GM12891 (cell line): ENCODE data around the gene AHDC1.
A peak's percentile ranks its signal among the peaks of the same experiment; 100 is the strongest.

Experiments
- DNase-seq: peaks from one replicate; pipeline ENCODE4 v3.0.0; 2011; ENCODE audit warnings: low spot score; ENCODE audit not compliant: insufficient read length
- FAIRE-seq: peaks from 2 replicates; lab custom pipeline; 2011; peaks lifted over from hg19 to GRCh38; lab: Jason Lieb, UNC
- PAX5 ChIP-seq: IDR thresholded peaks from 2 replicates; pipeline ENCODE4 v1.6.1; 2011; ENCODE audit warnings: low read length, moderate library complexity, mild to moderate bottlenecking; ENCODE audit not compliant: insufficient read depth, severe bottlenecking
- POLR2A ChIP-seq: IDR thresholded peaks from 2 replicates; pipeline ENCODE4 v1.6.1; 2011; ENCODE audit warnings: low read depth, low read length, control low read depth
- POLR2AphosphoS5 ChIP-seq: IDR thresholded peaks from 2 replicates; pipeline ENCODE4 v1.6.1; 2011; ENCODE audit warnings: low read depth, low read length, control low read depth
- POU2F2 ChIP-seq: IDR thresholded peaks from 2 replicates; pipeline ENCODE4 v1.6.1; 2011; ENCODE audit warnings: low read depth, mild to moderate bottlenecking, control low read depth, low read length, moderate library complexity
- SPI1 ChIP-seq: IDR thresholded peaks from 2 replicates; pipeline ENCODE4 v1.6.1; 2011; ENCODE audit warnings: low read depth, low read length, control low read depth
- TAF1 ChIP-seq: IDR thresholded peaks from 2 replicates; pipeline ENCODE4 v1.6.1; 2011; ENCODE audit warnings: low read depth, low read length, control low read depth

Gene AHDC1

GRCh38 chr1:27536010-27536757 lies 67.8 kb downstream of the AHDC1 start:
- DNase-seq (no peak), FAIRE-seq (no peak)
- no peak for TF ChIP-seq POLR2AphosphoS5
- TF ChIP-seq POU2F2 = no peak
- no peak for TF ChIP-seq POLR2A
- no peak for TF ChIP-seq SPI1
- TF ChIP-seq TAF1 = no peak
- no peak for TF ChIP-seq PAX5

DNA sequence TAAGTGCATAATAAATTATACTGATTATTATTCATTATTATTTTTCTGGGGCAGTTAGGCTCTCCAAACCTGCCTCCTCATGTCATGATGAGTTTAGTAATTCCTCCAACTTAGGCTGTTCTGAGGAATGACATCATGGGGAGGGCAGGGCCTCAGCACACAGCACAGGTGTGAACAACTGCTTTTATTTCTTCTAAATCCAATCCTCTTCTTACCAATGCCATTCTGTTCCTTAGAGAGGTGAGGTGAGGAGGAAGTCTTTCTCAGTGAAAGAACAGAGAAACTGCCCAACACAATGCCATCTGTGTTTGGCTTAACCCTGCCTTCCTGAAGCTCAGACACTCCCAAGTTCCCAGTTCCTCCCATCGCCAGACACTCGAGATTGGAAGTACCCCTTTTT lies 68.6 kb downstream of the AHDC1 start:
- no peak for FAIRE-seq
- TF ChIP-seq TAF1 (no peak), SPI1 (no peak), POLR2AphosphoS5 (no peak), POU2F2 (no peak), PAX5 (no peak), POLR2A (no peak)
- no peak for DNase-seq

DNA sequence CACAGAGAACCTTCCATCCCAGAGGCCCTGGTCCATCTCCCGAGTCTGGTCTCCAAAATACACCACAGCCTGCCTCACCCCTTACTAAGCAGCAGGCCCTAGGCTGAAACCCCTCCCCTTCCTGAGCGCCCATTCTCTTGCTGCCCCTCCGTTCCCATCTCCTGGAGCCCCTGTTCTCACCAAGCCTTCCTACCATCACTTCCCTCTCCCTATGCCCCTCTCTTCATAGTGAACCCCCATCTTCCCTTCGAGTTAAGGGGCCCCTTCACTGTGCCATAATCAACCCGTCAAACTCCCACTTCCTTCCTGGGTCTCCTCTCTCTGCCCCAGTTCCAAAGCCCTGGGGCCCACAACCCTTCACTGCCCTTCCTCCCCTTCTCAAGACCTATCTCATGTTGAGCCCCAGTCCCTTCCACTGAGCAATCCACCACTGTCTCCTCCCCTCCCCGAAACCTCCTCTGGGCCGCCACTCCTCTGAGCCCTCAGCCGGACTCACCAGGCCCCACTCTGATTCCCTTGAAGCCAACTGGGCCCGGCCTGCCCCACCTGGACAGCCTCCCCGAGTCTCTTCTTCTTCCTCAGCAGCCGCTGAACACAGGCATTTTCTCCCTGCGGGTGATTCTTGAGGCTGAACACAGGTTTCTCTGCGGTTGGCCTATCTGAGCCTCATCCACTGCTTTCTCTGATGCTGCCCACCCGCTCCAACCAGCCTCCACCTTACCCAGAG lies 71.8 kb downstream of the AHDC1 start:
- TF ChIP-seq TAF1 (no peak), PAX5 (no peak), SPI1 (no peak), POU2F2 (no peak), POLR2AphosphoS5 (no peak), POLR2A (no peak)
- FAIRE-seq (no peak), DNase-seq (no peak)

GRCh38 chr1:27530192-27530591 lies 73.8 kb downstream of the AHDC1 start:
- FAIRE-seq (no peak), DNase-seq (no peak)
- TF ChIP-seq POLR2A (no peak), TAF1 (no peak), PAX5 (no peak), POLR2AphosphoS5 (no peak), SPI1 (no peak), POU2F2 (no peak)

GRCh38 chr1:27529704-27530018 lies 74.3 kb downstream of the AHDC1 start:
- DNase-seq = no peak
- no peak for FAIRE-seq
- no peak for TF ChIP-seq TAF1
- no peak for TF ChIP-seq SPI1
- TF ChIP-seq POU2F2 = no peak
- no peak for TF ChIP-seq POLR2A

GRCh38 chr1:27528818-27529703 lies 74.9 kb downstream of the AHDC1 start:
- DNase-seq (no peak), FAIRE-seq (peak; percentile 51)
- TF ChIP-seq POLR2A (no peak), POLR2AphosphoS5 (no peak), PAX5 (no peak), SPI1 (no peak), POU2F2 (no peak), TAF1 (no peak)

DNA sequence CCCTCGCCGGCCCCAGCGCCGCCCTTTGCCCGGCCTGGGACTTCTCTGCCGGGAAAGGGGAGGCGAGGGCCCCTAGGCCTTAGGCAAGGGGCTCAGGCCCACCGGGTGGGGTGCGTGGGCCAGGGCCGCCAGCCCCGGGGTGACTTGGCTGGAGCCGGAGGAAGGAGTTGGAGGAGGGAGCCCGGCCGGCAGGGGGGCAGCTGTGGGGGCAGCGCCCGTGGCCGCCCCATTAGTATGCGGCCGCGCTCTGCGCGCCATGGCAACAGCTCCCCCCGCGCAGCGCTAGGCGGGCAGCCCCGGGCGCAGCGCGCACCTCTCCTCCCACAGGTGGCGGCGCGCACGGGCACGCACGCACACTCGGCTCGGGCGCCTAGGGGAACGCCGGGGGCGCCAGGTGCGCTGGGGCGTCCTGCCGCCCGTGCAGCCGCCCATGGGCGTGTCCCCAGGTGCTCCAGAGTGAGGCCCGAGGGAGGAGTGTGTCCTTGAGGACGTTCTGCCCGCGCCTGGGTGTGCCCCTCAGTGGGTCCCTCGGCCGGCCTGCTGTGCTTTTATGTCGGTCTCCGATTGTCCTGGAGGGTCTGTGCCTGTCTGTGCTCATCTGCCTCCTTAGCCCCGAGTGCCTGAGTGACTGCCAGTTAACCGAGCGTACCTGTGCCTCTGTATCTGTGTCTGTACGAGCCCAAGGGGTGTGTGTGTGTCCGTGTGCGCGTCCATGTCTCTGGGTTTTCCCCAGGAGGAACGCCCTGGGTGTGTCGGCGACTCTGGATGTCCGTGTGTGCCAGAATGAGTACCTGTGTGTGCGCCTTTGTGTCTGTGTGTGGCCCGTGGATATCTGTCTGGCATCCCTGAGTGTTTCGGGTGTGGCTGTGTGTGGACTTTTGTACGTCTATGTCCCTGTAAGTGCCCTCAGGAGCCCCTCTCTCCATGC lies 75.8 kb downstream of the AHDC1 start:
- TF ChIP-seq POLR2AphosphoS5 = no peak
- DNase-seq (peak; percentile 72), FAIRE-seq (peak; percentile 88)

DNA sequence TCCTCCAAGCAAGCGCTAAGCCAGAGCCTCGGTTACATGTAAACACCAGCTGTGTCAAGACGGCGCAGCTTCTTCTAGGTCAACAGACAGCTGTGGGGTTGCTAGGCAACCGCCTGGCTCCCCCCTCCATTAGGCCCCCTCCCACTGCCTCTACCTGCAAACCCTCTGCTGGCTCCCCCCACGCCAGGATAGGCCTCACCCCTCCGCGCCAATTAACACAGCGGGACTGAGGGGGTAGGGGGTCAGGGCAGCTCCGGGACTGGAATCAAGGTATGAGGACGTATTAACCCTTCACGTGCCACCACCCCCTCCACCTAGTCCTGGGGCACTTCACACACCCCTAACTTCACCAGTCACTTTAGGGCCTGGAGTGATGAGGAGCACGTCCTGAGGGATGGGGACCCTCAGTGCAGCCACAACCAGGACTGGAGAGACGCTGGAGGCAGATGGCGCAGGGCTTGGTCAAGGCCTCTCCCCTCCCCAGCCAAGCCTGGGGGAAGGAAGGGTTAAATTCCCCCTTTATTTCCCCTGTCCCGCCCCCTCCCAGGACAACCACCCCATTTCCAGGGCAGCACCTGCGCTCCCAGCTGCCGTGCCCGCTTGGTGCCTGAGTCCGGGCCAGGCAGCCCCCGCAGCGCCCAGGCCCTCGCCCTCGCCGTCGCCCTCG lies 76.6 kb downstream of the AHDC1 start:
- DNase-seq (peak; percentile 66), FAIRE-seq (no peak)
- TF ChIP-seq POLR2A (no peak), PAX5 (no peak), TAF1 (no peak), SPI1 (no peak), POLR2AphosphoS5 (no peak), POU2F2 (no peak)
